ENCODE results near the gene SSBP4.
"Not testable (repeated sequence)": the region's sequence is repeated elsewhere in the genome, so short reads cannot be mapped to it uniquely, and the experiment has no call there.

SSBP4 gene

GRCh38 chr19:18419195-18419698 is at the start of gene SSBP4:
TSS of gene SSBP4 (plus strand) at chr19:18419398. CDS start at chr19:18419649, 251 bp downstream.
- DNase-seq (ENCODE audit: low read depth) = no peak

GRCh38 chr19:18373407-18373891 is 45.7 kb upstream of the SSBP4 start:
- DNase-seq (ENCODE audit: low read depth) = no peak

- DNase-seq (ENCODE audit: low read depth) = peak; percentile 24
Measured at GRCh38 chr19:18373892-18374629, 45.1 kb upstream of the SSBP4 start.

- DNase-seq (ENCODE audit: low read depth) = no peak
Measured at GRCh38 chr19:18377026-18377425, 42.2 kb upstream of the SSBP4 start.

- no peak for DNase-seq (ENCODE audit: low read depth)
Measured at GRCh38 chr19:18379803-18380747, 39.1 kb upstream of the SSBP4 start.

GRCh38 chr19:18380843-18381242 is 38.4 kb upstream of the SSBP4 start:
- no peak for DNase-seq (ENCODE audit: low read depth)

GRCh38 chr19:18383622-18384021 is 35.6 kb upstream of the SSBP4 start:
- DNase-seq (ENCODE audit: low read depth) = not testable (repeated sequence)

GRCh38 chr19:18384775-18385174 is 34.4 kb upstream of the SSBP4 start:
- no peak for DNase-seq (ENCODE audit: low read depth)

- DNase-seq (ENCODE audit: low read depth) = no peak
Measured at GRCh38 chr19:18385359-18385674, 33.9 kb upstream of the SSBP4 start.

GRCh38 chr19:18385675-18386542 is 33.3 kb upstream of the SSBP4 start, which contains the start of gene GDF15:
TSS of gene GDF15 (plus strand) at chr19:18386158. CDS start at chr19:18386190, 32 bp downstream.
- DNase-seq (ENCODE audit: low read depth) = no peak

GRCh38 chr19:18386543-18387271 is 32.5 kb upstream of the SSBP4 start:
- DNase-seq (ENCODE audit: low read depth) = no peak

- DNase-seq (ENCODE audit: low read depth) = peak; percentile 49
Measured at GRCh38 chr19:18388100-18388959, 30.9 kb upstream of the SSBP4 start.

- no peak for DNase-seq (ENCODE audit: low read depth)
Measured at GRCh38 chr19:18388960-18389725, 30.1 kb upstream of the SSBP4 start.

GRCh38 chr19:18389726-18390064 is 29.5 kb upstream of the SSBP4 start:
- DNase-seq (ENCODE audit: low read depth) = no peak

- no peak for DNase-seq (ENCODE audit: low read depth)
Measured at GRCh38 chr19:18390065-18390907, 28.9 kb upstream of the SSBP4 start.

- no peak for DNase-seq (ENCODE audit: low read depth)
Measured at GRCh38 chr19:18391509-18392075, 27.6 kb upstream of the SSBP4 start.

GRCh38 chr19:18392417-18392816 is 26.8 kb upstream of the SSBP4 start:
- no peak for DNase-seq (ENCODE audit: low read depth)

- no peak for DNase-seq (ENCODE audit: low read depth)
Measured at GRCh38 chr19:18392926-18393325, 26.3 kb upstream of the SSBP4 start.

Data from stimulated activated CD8-positive, alpha-beta memory T cell treated with anti-CD3 and anti-CD28 coated beads, Interleukin-15, amount 100 ng/mL, for 1 hour (primary cell).